ENCODE measurements around the gene TBC1D21.
"Not testable (repeated sequence)": the region's sequence is repeated elsewhere in the genome, so short reads cannot be mapped to it uniquely, and the experiment has no call there.

TBC1D21 gene

GRCh38 chr15:73932381-73933191 is 59.2 kb downstream of the TBC1D21 start:
- no peak for DNase-seq

- no peak for DNase-seq
Observed at GRCh38 chr15:73934281-73934680, 60.9 kb downstream of the TBC1D21 start.

- no peak for DNase-seq
Observed at GRCh38 chr15:73935547-73935946, 62.2 kb downstream of the TBC1D21 start.

- no peak for DNase-seq
Observed at GRCh38 chr15:73936181-73936580, 62.8 kb downstream of the TBC1D21 start.

- DNase-seq, result no peak
Observed at GRCh38 chr15:73936588-73937290, 63.4 kb downstream of the TBC1D21 start.

- no peak for DNase-seq
Observed at GRCh38 chr15:73937296-73937695, 63.9 kb downstream of the TBC1D21 start.

- no peak for DNase-seq
Observed at GRCh38 chr15:73937726-73938125, 64.4 kb downstream of the TBC1D21 start.

GRCh38 chr15:73938516-73938915 is 65.2 kb downstream of the TBC1D21 start:
- DNase-seq, result not testable (repeated sequence)
